HUES6 (cell line): ENCODE measurements around the gene FCMR.

Source experiments
- H3K27ac ChIP-seq: 2 replicates; pipeline ENCODE4 v1.7.0; 2013; ENCODE audit warnings: low read depth, mild to moderate bottlenecking, low read length, inconsistent platforms
- H3K27me3 ChIP-seq: 2 replicates; pipeline ENCODE4 v1.6.1; 2013; ENCODE audit warnings: low read length; ENCODE audit not compliant: control insufficient read depth, insufficient read depth
- H3K36me3 ChIP-seq: 2 replicates; pipeline ENCODE4 v1.6.1; 2013; ENCODE audit warnings: low read length; ENCODE audit not compliant: control insufficient read depth, insufficient read depth
- H3K4me1 ChIP-seq: 2 replicates; pipeline ENCODE4 v1.6.1; 2013; ENCODE audit warnings: low read length; ENCODE audit not compliant: control insufficient read depth, insufficient read depth
- H3K4me3 ChIP-seq: 2 replicates; pipeline ENCODE4 v1.5.1; 2013; ENCODE audit warnings: low read depth, low read length
- H3K9ac ChIP-seq: one replicate; pipeline ENCODE4 v1.6.1; 2013; ENCODE audit warnings: mild to moderate bottlenecking, low read length
- H3K9me3 ChIP-seq: 2 replicates; pipeline ENCODE4 v1.6.1; 2013; ENCODE audit warnings: low read depth, low read length; ENCODE audit not compliant: control insufficient read depth, insufficient read depth

FCMR gene, protein sequence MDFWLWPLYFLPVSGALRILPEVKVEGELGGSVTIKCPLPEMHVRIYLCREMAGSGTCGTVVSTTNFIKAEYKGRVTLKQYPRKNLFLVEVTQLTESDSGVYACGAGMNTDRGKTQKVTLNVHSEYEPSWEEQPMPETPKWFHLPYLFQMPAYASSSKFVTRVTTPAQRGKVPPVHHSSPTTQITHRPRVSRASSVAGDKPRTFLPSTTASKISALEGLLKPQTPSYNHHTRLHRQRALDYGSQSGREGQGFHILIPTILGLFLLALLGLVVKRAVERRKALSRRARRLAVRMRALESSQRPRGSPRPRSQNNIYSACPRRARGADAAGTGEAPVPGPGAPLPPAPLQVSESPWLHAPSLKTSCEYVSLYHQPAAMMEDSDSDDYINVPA

DNA sequence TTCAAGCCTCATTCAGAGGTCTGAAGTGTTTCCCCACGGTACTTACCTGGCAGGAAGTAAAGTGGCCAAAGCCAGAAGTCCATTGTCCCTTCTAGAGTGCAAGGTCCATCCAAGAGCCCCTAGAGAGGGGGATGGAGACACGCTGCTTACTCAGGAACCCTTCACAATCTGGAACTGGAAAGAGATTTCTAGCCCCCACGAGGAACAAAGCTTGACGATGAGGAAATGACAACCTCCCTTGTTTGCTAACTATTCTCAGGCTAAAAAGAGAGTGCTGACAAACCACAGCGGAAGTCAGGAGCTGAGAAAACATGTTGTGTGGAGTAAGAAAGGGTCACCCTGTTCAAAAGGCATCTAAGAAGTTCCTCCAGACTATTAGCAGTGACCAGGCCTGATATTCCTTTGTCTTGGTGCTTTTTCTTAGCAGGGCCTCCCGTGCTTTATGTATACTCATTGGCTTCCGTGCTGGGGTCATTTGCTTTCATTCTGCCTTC, at the start of gene FCMR:
TSS of gene FCMR (minus strand) at position 170 of the 494 bp plus-strand sequence. CDS start at position 83, 87 bp downstream.
- H3K4me3 ChIP-seq: no peak within 1 kb of the TSS
- no peaks in the 10 kb centered on the region for H3K27me3 ChIP-seq
- no peaks in the 10 kb centered on the region for H3K9me3 ChIP-seq
- H3K36me3 ChIP-seq: no peaks in the 10 kb centered on the region
- H3K9ac ChIP-seq: no peak within 1 kb of the TSS
- H3K27ac ChIP-seq: no peak within 1 kb of the TSS
- H3K4me1 ChIP-seq: no peaks in the 10 kb centered on the region

- H3K27ac ChIP-seq: no peak overlapping the region
- H3K27me3 ChIP-seq: peaks cover 15% of the 10 kb centered on the region; the same call in 1 of the 2 replicates
- H3K9ac ChIP-seq: no peak overlapping the region
- no peaks in the 10 kb centered on the region for H3K9me3 ChIP-seq
- no peaks in the 10 kb centered on the region for H3K36me3 ChIP-seq
- H3K4me1 ChIP-seq: no peaks in the 10 kb centered on the region
- no peak overlapping the region for H3K4me3 ChIP-seq
Observed at GRCh38 chr1:206971029-206971655, 49.4 kb upstream of the FCMR start.

- Histone ChIP-seq H3K27ac (no peak within 1 kb of the TSS), H3K9me3 (no peaks in the 10 kb centered on the region), H3K9ac (no peak within 1 kb of the TSS), H3K4me3 (no peak within 1 kb of the TSS), H3K4me1 (no peaks in the 10 kb centered on the region; the same call in 1 of the 2 replicates), H3K36me3 (no peaks in the 10 kb centered on the region), H3K27me3 (peaks cover 15% of the 10 kb centered on the region; the same call in 1 of the 2 replicates)
Observed at GRCh38 chr1:206970446-206970845, 48.7 kb upstream of the FCMR start, which contains the start of gene FCAMR. Gene FCAMR, minus strand, starts transcription at chr1:206970460. Its CDS starts 335 bp downstream, at chr1:206970125.

GRCh38 chr1:206969090-206969489, 47.3 kb upstream of the FCMR start:
- Histone ChIP-seq H3K4me1 (no peaks in the 10 kb centered on the region; the same call in 1 of the 2 replicates), H3K27ac (no peak overlapping the region), H3K9me3 (no peaks in the 10 kb centered on the region), H3K36me3 (no peaks in the 10 kb centered on the region), H3K9ac (no peak overlapping the region), H3K4me3 (no peak overlapping the region), H3K27me3 (peaks cover 15% of the 10 kb centered on the region; the same call in 1 of the 2 replicates)

DNA sequence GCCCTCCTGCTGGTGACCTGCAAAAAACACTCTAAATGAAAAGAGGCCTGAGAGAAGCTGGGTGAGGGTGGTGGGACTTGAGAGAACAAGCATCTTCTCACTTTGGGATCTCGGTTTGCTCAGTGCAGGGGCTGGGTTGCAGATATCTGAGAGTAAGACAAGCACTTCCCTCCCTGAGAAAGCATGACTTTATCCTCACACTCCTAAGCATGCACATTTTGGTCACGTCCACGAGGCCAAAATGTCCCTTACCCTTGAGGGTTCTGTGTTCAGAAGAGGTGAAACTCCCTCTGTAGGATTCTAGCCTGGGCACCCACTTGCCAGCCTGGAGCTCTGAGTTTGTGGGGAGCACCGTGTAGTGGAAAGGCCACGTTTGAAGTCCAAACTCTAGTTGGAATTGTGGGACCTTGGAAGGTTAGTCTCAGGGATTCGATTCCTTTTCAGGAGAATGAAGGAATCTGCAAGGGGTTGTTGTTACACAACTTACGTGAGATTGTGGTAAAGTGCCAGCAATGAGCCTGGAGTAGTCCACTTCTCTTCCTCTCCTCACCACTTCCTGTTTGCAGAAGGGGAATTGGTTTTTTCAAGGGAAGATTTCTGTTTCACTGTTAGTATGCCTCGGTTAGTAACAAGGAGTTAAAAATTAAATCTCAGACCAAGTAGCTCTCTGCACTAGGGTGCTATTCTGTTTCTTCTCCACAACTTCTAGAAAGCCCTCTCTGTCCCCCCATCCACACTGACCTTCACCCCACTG, 45.5 kb upstream of the FCMR start:
- no peak overlapping the region for H3K27ac ChIP-seq
- no peak overlapping the region for H3K4me3 ChIP-seq
- H3K36me3 ChIP-seq: no peaks in the 10 kb centered on the region
- peaks cover 7% of the 10 kb centered on the region; the same call in 1 of the 2 replicates for H3K27me3 ChIP-seq
- H3K9ac ChIP-seq: no peak overlapping the region
- no peaks in the 10 kb centered on the region; the same call in 1 of the 2 replicates for H3K4me1 ChIP-seq
- H3K9me3 ChIP-seq: no peaks in the 10 kb centered on the region

DNA sequence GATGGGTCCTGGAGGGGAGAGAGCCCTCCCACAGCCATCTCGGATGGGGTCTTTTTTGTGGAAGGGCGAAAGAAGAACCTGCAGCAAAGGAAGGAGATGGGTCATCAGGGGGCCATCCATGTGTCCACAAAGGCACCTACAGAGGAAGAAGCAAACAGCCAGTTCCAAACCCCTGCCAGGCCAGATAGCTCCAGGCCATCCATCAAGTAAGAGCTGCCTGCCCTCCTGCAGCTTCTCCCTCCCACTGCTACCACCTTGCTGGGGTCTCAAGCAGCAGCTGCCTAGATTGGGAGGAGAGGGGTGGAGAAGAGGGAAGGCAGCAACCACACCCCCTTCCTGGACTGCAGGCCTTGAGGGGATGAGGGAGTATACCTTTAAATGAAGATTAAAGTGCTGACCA, 44.0 kb upstream of the FCMR start:
- H3K36me3 ChIP-seq: no peaks in the 10 kb centered on the region
- no peaks in the 10 kb centered on the region; the same call in 1 of the 2 replicates for H3K4me1 ChIP-seq
- H3K4me3 ChIP-seq: no peak overlapping the region
- H3K9ac ChIP-seq: no peak overlapping the region
- H3K27me3 ChIP-seq: peaks cover 4% of the 10 kb centered on the region; the same call in 1 of the 2 replicates
- H3K27ac ChIP-seq: no peak overlapping the region
- H3K9me3 ChIP-seq: no peaks in the 10 kb centered on the region

GRCh38 chr1:206963740-206964139, 42.0 kb upstream of the FCMR start:
- H3K9me3 ChIP-seq: no peaks in the 10 kb centered on the region
- peaks cover 5% of the 10 kb centered on the region; the same call in 1 of the 2 replicates for H3K27me3 ChIP-seq
- no peak overlapping the region for H3K4me3 ChIP-seq
- H3K36me3 ChIP-seq: no peaks in the 10 kb centered on the region
- no peak overlapping the region for H3K9ac ChIP-seq
- no peaks in the 10 kb centered on the region; the same call in 1 of the 2 replicates for H3K4me1 ChIP-seq
- no peak overlapping the region for H3K27ac ChIP-seq

- peaks cover 5% of the 10 kb centered on the region; the same call in 1 of the 2 replicates for H3K27me3 ChIP-seq
- no peaks in the 10 kb centered on the region for H3K9me3 ChIP-seq
- no peak overlapping the region for H3K27ac ChIP-seq
- no peaks in the 10 kb centered on the region; the same call in 1 of the 2 replicates for H3K4me1 ChIP-seq
- no peaks in the 10 kb centered on the region for H3K36me3 ChIP-seq
- H3K4me3 ChIP-seq: no peak overlapping the region
- H3K9ac ChIP-seq: no peak overlapping the region
Observed at GRCh38 chr1:206963119-206963712, 41.5 kb upstream of the FCMR start.

- Histone ChIP-seq H3K9ac (no peak overlapping the region), H3K4me3 (no peak overlapping the region), H3K36me3 (no peaks in the 10 kb centered on the region)
Observed at GRCh38 chr1:206962272-206962671, 40.5 kb upstream of the FCMR start.

DNA sequence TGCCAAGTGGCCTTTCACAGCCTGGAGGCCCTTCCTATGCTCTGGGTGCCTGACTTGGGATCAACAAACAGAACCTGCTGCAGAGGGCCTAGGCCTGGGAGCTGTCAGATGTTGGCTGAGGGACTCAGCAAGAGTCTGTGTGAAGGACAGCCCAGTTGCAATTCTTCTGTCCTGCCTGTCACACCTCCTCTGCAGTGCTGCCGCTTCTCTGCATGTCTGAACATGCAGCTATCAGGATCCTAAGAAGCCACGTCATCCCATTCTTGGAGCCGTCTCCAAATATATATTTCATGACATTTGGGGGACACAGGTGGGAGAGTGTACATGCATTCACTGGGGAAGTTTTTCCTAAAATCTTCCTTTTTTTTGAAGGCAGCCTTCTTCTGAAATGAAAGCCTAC, 39.9 kb upstream of the FCMR start:
- H3K27me3 ChIP-seq: peaks cover 6% of the 10 kb centered on the region; the same call in 1 of the 2 replicates
- H3K27ac ChIP-seq: no peak overlapping the region
- no peaks in the 10 kb centered on the region; the same call in 1 of the 2 replicates for H3K4me1 ChIP-seq

More at GRCh38 chr1:206962272-206962671, 40.5 kb upstream of the FCMR start:
- no peaks in the 10 kb centered on the region for H3K9me3 ChIP-seq
- H3K27me3 ChIP-seq: peaks cover 5% of the 10 kb centered on the region; the same call in 1 of the 2 replicates
- H3K27ac ChIP-seq: no peak overlapping the region
- H3K4me1 ChIP-seq: no peaks in the 10 kb centered on the region; the same call in 1 of the 2 replicates

More for the DNA sequence above, 39.9 kb upstream of the FCMR start:
- no peaks in the 10 kb centered on the region for H3K36me3 ChIP-seq
- H3K4me3 ChIP-seq: no peak overlapping the region
- H3K9me3 ChIP-seq: no peaks in the 10 kb centered on the region
- H3K9ac ChIP-seq: no peak overlapping the region
